ENCODE results near the gene SPTBN2. TPM values are rescaled to one million over a fixed set of nuclear protein-coding genes. Genes with fewer than 3 reads are reported as not detected.

SPTBN2 gene
- total RNA-seq, 2 experiments from 2014 or later: 1.4 to 1.8 TPM

DNA sequence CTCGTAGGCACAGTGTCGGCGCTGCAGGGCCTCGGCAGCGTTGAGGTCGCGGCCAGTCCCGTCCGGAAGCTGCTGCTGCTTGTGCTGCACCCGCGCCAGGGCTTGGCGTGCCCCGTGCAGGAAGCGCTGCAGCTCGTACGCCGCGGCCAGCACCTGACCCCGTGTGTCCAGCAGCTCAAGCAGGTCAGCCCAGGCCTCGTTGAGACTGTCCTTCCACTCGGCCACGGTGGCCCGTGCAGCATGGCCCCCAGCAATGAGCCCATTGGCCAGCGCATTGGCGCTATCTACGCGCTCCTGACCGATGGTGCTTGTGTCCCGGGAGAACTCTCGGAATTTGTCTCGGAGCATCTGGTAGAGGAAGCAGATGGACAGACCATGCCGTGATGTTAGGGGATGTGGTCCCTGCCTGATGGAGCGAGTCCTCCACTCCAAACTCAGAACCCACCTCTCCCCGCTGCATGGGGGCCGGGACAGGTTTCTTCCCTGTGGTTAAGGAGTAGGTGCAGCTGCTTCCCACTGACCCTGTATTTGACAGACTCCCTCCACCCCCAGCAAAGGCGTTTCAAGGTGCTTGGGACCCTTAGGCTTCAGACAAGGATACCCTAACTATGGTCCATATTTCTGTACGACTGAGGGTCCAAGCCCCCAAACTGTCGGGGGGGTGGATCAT is 37.6 kb downstream of the SPTBN2 start:
- H3K27me3 Mint-ChIP-seq: no peaks in the 10 kb centered on the region
- no peaks in the 10 kb centered on the region for H3K4me1 Mint-ChIP-seq (ENCODE audit: low read depth)
- TF ChIP-seq CTCF (IDR thresholded peaks at IDR 0.05): no peak
- DNase-seq: no peak
- no peak overlapping the region for H3K4me3 Mint-ChIP-seq
- CTCF ChIA-PET: interaction anchor here (1.3 to 1.6 kb wide), 2 partner anchors 190 to 193 kb away, joined by 3 to 8 read pairs; no protein-coding TSS in a partner anchor
- no peak for ATAC-seq
- H3K36me3 Mint-ChIP-seq (ENCODE audit: low read depth): no peaks in the 10 kb centered on the region
- intact Hi-C loops (cut with micrococcal nuclease): no loop called here
- POLR2A ChIA-PET: interaction anchor here (1.2 kb wide), 1 partner anchor 151 kb away, joined by 5 read pairs; the partner anchor contains the start of gene RCE1
- H3K27ac Mint-ChIP-seq: no peak overlapping the region
- H3K9me3 Mint-ChIP-seq: no peaks in the 10 kb centered on the region

- Mint-ChIP-seq H3K4me3 (no peak overlapping the region), H3K27ac (no peak overlapping the region), H3K9me3 (no peaks in the 10 kb centered on the region), H3K27me3 (no peaks in the 10 kb centered on the region), H3K4me1 (ENCODE audit: low read depth) (no peaks in the 10 kb centered on the region), H3K36me3 (ENCODE audit: low read depth) (no peaks in the 10 kb centered on the region)
- ATAC-seq (no peak), DNase-seq (no peak)
- ChIA-PET CTCF (interaction anchor here (0.7 kb wide), 1 partner anchor 30 kb away, joined by 3 read pairs; no protein-coding TSS in a partner anchor), POLR2A (interaction anchor here (0.6 kb wide), 1 partner anchor 32 kb away, joined by 3 read pairs; no protein-coding TSS in a partner anchor)
- intact Hi-C loops (cut with micrococcal nuclease): no loop called here
- no peak for TF ChIP-seq CTCF (IDR thresholded peaks at IDR 0.05)
Observed at GRCh38 chr11:66689661-66690590, 39.1 kb downstream of the SPTBN2 start.

DNA sequence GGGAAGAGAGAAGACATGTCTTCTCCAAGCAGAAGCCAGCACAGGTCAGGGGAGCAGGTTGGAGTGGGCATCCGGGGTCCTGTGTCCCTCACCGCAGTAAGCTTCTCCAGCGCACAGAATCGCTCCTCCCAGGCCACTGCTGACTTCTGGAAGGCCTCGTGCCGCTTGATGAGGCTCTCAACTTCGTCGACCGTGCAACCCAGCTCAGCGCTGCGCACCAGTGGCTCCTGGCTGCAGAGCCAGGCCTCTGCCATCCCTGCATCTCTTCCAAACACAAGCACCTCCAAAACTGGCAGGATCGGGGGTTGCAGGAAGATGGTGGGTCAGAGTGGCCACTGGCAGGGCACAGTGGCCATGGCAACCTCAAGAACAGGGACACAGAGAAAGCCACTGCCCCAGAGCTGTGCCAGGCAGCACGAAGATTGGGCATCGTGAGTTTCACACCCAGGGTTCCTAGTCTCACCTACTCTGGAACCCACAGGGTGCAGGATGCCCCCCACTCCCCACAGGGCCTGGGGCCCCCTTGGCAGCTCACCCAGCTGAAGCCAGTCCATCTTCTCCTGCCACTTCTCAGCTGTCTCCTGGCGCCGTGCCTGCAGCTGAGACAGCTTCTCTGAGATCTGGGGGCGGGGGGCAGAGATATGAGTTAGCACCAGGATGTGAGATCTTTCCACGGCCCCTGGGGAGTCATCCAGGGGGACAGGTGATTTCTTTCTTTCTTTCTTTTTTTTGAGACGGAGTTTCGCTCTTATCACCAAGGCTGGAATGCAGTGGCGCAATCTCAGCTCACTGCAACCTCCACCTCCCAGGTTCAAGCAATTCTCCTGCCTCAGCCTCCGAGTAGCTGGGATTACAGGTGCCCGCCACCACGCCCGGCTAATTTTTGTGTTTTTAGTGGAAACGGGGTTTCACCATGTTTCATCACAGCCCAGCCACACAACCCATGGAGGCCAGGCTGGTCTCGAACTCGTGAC is 40.2 kb downstream of the SPTBN2 start:
- intact Hi-C loops (cut with micrococcal nuclease): no loop called here
- Mint-ChIP-seq H3K27ac (no peak overlapping the region), H3K27me3 (no peaks in the 10 kb centered on the region), H3K36me3 (ENCODE audit: low read depth) (no peaks in the 10 kb centered on the region), H3K9me3 (no peaks in the 10 kb centered on the region), H3K4me1 (ENCODE audit: low read depth) (no peaks in the 10 kb centered on the region), H3K4me3 (no peak overlapping the region)
- TF ChIP-seq CTCF (IDR thresholded peaks at IDR 0.05): no peak
- ChIA-PET CTCF (interaction anchor here (1.0 to 1.7 kb wide), 2 partner anchors 10 to 146 kb away, joined by 3 to 7 read pairs; no protein-coding TSS in a partner anchor), POLR2A (interaction anchor here (0.5 to 0.7 kb wide), 2 partner anchors 31 to 70 kb away, joined by 3 read pairs; no protein-coding TSS in a partner anchor)
- ATAC-seq (no peak), DNase-seq (no peak)

- Mint-ChIP-seq H3K36me3 (ENCODE audit: low read depth) (no peaks in the 10 kb centered on the region), H3K9me3 (no peaks in the 10 kb centered on the region), H3K4me3 (no peak overlapping the region), H3K27ac (no peak overlapping the region), H3K27me3 (no peaks in the 10 kb centered on the region), H3K4me1 (ENCODE audit: low read depth) (no peaks in the 10 kb centered on the region)
- TF ChIP-seq CTCF (IDR thresholded peaks at IDR 0.05): no peak
- intact Hi-C loops (cut with micrococcal nuclease): no loop called here
- DNase-seq: no peak
- CTCF ChIA-PET: interaction anchor here (1.7 kb wide), 1 partner anchor 9 kb away, joined by 7 read pairs; no protein-coding TSS in a partner anchor
- POLR2A ChIA-PET: interaction anchor here (0.5 to 0.7 kb wide), 2 partner anchors 30 to 69 kb away, joined by 3 read pairs; no protein-coding TSS in a partner anchor
- no peak for ATAC-seq
Observed at GRCh38 chr11:66687831-66688281, 41.2 kb downstream of the SPTBN2 start.
